OCI-LY3 (cell line): ENCODE results near the gene UNC13C.

Experiments used
- H2AFZ ChIP-seq: fragments of 200-600, 300-600 bp; shearing (Covaris generic); 2 replicates; pipeline ENCODE4 v1.6.0; 2014; ENCODE audit warnings: antibody characterized with exemption, low read depth, low read length
- H3K27ac ChIP-seq: fragments of 200-600, 300-600 bp; sonication (generic); 2 replicates; pipeline ENCODE4 v1.5.1; 2014; ENCODE audit warnings: mild to moderate bottlenecking, low read length, moderate library complexity, mixed read lengths
- H3K27me3 ChIP-seq: fragments of 200-600, 300-600 bp; sonication (generic); 2 replicates; pipeline ENCODE4 v1.6.1; 2014; ENCODE audit warnings: low read depth, low read length, mixed read lengths
- H3K36me3 ChIP-seq: fragments of 200-600, 300-600 bp; sonication (generic); replicated peaks from 2 replicates; pipeline ENCODE3; 2014; ENCODE audit warnings: low read depth, low read length, mixed read lengths
- H3K4me1 ChIP-seq: fragments of 300-600, 200-600 bp; sonication (generic); 2 replicates; pipeline ENCODE4 v1.6.1; 2014; ENCODE audit warnings: low read length, mixed read lengths
- H3K4me2 ChIP-seq: fragments of 200-600, 300-600 bp; sonication (generic); 2 replicates; pipeline ENCODE4 v1.6.1; 2014; ENCODE audit warnings: low read length, mixed read lengths
- H3K4me3 ChIP-seq: fragments of 300-600, 200-600 bp; sonication (generic); 2 replicates; pipeline ENCODE4 v1.5.1; 2014; ENCODE audit warnings: antibody characterized with exemption, mild to moderate bottlenecking, low read length, moderate library complexity
- H3K79me2 ChIP-seq: fragments of 300-600, 200-600 bp; shearing (Covaris generic); 2 replicates; pipeline ENCODE4 v1.6.1; 2014; ENCODE audit warnings: mild to moderate bottlenecking, low read length, mixed read lengths
- H3K9ac ChIP-seq: fragments of 300-600, 200-600 bp; shearing (Covaris generic); 2 replicates; pipeline ENCODE4 v1.6.0; 2014; ENCODE audit warnings: mild to moderate bottlenecking, low read length, moderate library complexity
- H3K9me3 ChIP-seq: fragments of 200-600, 300-600 bp; shearing (Covaris generic); 2 replicates; pipeline ENCODE4 v1.6.1; 2014; ENCODE audit warnings: low read length, mixed read lengths; ENCODE audit not compliant: insufficient read depth
- H4K20me1 ChIP-seq: fragments of 200-600, 300-600 bp; sonication (generic); 2 replicates; pipeline ENCODE4 v1.6.1; 2016; ENCODE audit warnings: low read length, mixed read lengths; ENCODE audit not compliant: insufficient read depth
- EZH2phosphoT487 ChIP-seq: fragments of 200-600 bp; shearing (Covaris generic); IDR thresholded peaks from 2 replicates; pipeline ENCODE4 v1.6.1; 2018; ENCODE audit warnings: antibody characterized with exemption, mixed run types, low read depth
- TF ChIP-seq, protein P1 (sequence below): fragments of 200-600, 300-600 bp; sonication (generic); IDR thresholded peaks from 2 replicates; pipeline ENCODE4 v1.5.1; 2014; ENCODE audit warnings: antibody characterized with exemption, low read length, low read depth

The UNC13C gene

DNA sequence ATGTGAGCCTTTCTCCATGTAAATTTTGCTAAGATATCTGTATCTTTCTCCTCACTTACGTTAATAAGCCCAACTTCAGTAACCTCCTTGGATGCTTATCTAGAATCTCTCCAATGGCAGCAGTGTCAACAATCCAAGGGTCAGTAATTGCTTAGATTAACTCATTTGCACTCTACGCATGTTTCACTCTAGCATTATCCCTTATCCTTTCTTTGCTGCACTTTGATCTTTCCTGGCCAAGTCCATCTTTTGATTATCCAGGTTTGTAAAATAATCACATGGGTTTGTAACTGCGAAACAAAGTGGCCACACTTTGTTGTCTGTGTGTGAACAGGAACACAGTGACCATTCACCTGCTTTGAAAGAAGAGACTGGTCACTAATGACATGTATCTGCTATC lies 640.9 kb downstream of the UNC13C start:
- Histone ChIP-seq H2AFZ (no peak overlapping the region), H3K4me2 (no peak overlapping the region), H3K9me3 (no peaks in the 10 kb centered on the region), H3K36me3 (no peaks in the 10 kb centered on the region), H3K79me2 (no peaks in the 10 kb centered on the region), H3K4me1 (no peaks in the 10 kb centered on the region), H3K9ac (no peak overlapping the region), H3K4me3 (no peak overlapping the region), H4K20me1 (no peaks in the 10 kb centered on the region), H3K27me3 (no peaks in the 10 kb centered on the region), H3K27ac (no peak overlapping the region)
- TF ChIP-seq, protein P1, sequence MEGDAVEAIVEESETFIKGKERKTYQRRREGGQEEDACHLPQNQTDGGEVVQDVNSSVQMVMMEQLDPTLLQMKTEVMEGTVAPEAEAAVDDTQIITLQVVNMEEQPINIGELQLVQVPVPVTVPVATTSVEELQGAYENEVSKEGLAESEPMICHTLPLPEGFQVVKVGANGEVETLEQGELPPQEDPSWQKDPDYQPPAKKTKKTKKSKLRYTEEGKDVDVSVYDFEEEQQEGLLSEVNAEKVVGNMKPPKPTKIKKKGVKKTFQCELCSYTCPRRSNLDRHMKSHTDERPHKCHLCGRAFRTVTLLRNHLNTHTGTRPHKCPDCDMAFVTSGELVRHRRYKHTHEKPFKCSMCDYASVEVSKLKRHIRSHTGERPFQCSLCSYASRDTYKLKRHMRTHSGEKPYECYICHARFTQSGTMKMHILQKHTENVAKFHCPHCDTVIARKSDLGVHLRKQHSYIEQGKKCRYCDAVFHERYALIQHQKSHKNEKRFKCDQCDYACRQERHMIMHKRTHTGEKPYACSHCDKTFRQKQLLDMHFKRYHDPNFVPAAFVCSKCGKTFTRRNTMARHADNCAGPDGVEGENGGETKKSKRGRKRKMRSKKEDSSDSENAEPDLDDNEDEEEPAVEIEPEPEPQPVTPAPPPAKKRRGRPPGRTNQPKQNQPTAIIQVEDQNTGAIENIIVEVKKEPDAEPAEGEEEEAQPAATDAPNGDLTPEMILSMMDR: no peak
- no peak for TF ChIP-seq EZH2phosphoT487

DNA sequence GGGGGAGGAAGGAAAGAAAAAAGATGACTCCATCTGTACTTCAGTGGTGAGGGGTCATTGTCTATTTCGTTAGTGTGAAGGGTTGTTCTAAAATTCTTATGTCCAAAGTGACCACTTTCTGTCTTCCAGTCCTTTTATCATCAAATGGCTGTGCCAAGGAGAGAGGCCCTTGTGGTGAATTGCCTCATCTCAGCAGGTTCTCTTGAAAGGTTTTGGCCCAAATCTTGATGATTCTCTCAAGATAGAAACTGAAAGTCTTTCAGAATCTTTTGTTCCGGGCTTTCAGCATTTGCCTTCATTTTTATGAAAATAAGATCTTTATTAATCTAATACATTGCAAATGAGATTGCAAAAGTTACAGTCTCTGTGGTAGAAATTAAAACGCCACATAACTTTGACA lies 642.7 kb downstream of the UNC13C start:
- Histone ChIP-seq H3K79me2 (no peaks in the 10 kb centered on the region), H2AFZ (no peak overlapping the region), H3K27ac (no peak overlapping the region), H3K27me3 (no peaks in the 10 kb centered on the region), H4K20me1 (no peaks in the 10 kb centered on the region), H3K9me3 (no peaks in the 10 kb centered on the region), H3K4me3 (no peak overlapping the region), H3K4me2 (no peak overlapping the region), H3K9ac (no peak overlapping the region), H3K36me3 (no peaks in the 10 kb centered on the region), H3K4me1 (no peaks in the 10 kb centered on the region)
- TF ChIP-seq, protein P1: no peak
- no peak for TF ChIP-seq EZH2phosphoT487

DNA sequence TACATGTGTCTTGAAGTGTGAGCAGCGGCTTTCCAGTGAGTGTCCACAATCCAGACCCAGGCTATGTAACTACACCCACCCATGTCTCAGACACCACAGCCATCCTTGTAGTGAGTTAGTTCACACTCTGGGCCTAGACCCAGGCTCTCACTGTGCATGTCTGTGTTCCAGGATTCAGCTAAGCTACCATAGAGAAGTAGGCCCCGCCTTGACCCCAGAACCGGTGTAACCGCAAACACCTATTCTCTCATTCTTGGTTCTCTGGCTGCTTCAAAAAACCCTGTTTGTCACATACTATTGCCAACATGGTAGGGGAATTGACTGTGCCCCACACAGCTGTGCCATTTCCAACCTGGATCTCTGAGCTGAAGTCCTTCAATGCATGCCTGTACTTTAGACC lies 657.9 kb downstream of the UNC13C start:
- H3K36me3 ChIP-seq: no peaks in the 10 kb centered on the region
- H3K9ac ChIP-seq: no peak overlapping the region
- TF ChIP-seq EZH2phosphoT487: no peak
- TF ChIP-seq, protein P1: no peak
- H3K79me2 ChIP-seq: no peaks in the 10 kb centered on the region
- H3K4me2 ChIP-seq: no peak overlapping the region
- no peaks in the 10 kb centered on the region for H4K20me1 ChIP-seq
- no peaks in the 10 kb centered on the region for H3K4me1 ChIP-seq
- H3K27me3 ChIP-seq: no peaks in the 10 kb centered on the region
- no peak overlapping the region for H3K27ac ChIP-seq
- H3K9me3 ChIP-seq: no peaks in the 10 kb centered on the region
- H2AFZ ChIP-seq: no peak overlapping the region
- no peak overlapping the region for H3K4me3 ChIP-seq

DNA sequence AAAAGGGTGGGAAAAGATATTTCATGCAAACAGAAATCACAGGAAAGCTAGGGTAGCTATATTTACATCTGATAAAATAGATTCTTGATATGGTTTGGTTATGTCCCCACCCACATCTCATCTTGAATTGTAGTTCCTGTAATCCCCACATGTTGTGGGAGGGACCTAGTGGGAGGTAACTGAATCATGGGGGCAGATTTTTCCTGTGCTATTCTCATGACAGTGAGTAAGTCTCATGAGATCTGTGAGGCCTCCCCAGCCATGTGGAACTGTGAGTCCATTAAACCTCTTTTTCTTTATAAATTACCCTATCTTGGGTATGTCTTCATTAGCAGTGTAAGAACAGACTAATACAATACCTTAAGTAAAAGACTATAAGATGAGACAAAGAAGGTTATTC lies 660.4 kb downstream of the UNC13C start:
- Histone ChIP-seq H3K4me3 (no peak overlapping the region), H3K4me2 (no peak overlapping the region), H3K9me3 (no peaks in the 10 kb centered on the region), H3K36me3 (no peaks in the 10 kb centered on the region), H2AFZ (no peak overlapping the region), H3K9ac (no peak overlapping the region), H3K27me3 (no peaks in the 10 kb centered on the region), H4K20me1 (no peaks in the 10 kb centered on the region), H3K4me1 (no peaks in the 10 kb centered on the region), H3K79me2 (no peaks in the 10 kb centered on the region), H3K27ac (no peak overlapping the region)
- TF ChIP-seq, protein P1: no peak
- TF ChIP-seq EZH2phosphoT487: no peak
